Mucosa of descending colon (tissue), 3 donors: ENCODE data around the gene SLMAP. TPM values are rescaled to one million over a fixed set of nuclear protein-coding genes. Genes with fewer than 3 reads are reported as not detected.

Source experiments
- ATAC-seq: fragments of 200-7000 bp; cut with Tn5 transposase; one replicate; pipeline ENCODE4 v1.9.1; 2020; ENCODE audit warnings: mild to moderate bottlenecking, moderate library complexity
- DNase-seq, 3 donors: peaks; one replicate each; pipeline ENCODE4 v3.0.0-alpha.2; 2020
- H3K36me3 ChIP-seq: fragments of 200-600 bp; one replicate; pipeline ENCODE4 v1.8.0; 2021; ENCODE audit warnings: low read depth, mild to moderate bottlenecking
- H3K4me1 ChIP-seq: fragments of 200-600 bp; one replicate; pipeline ENCODE4 v1.8.0; 2021; ENCODE audit warnings: low read depth, mild to moderate bottlenecking
- H3K4me3 ChIP-seq: fragments of 200-600 bp; one replicate; pipeline ENCODE4 v1.8.0; 2021; ENCODE audit warnings: mild to moderate bottlenecking
- H3K9me3 ChIP-seq: fragments of 200-600 bp; one replicate; pipeline ENCODE4 v1.8.0; 2021; ENCODE audit warnings: mild to moderate bottlenecking
- CTCF ChIP-seq: fragments of 200-600 bp; IDR thresholded peaks from one replicate; pipeline ENCODE4 v1.8.0; 2022; ENCODE audit warnings: antibody characterized with exemption, mild to moderate bottlenecking
- intact Hi-C, 2 donors: fragments of 100-400 bp; cut with DNase I in 1 of 2; cut with micrococcal nuclease in 1 of 2; formaldehyde crosslinking; loops; one replicate each; pipeline versions ENCODE4 v1.11.0 to v1.11.1; 2022; cut with DNase I, micrococcal nuclease
- total RNA-seq, 3 donors: library from RNA; stranded (reverse); fragmentation: NEBNext Ultra II Directional in 2 of 3; extraction: Animal tissue kit (Norgen Biotek cat#: 25700) in 2 of 3; gene quantifications; one replicate each; pipeline versions ENCODE4 v1.2.1 to v1.2.4, GENCODE V29; 2021 to 2023
- donor health status: DM: no; HTN: no; CAD: no; lungs with moderate emphysema.
- donor health status: DM: no; HTN: no; CAD: no.
- donor health status: DM: no; HTN: yes; CAD: no.

SLMAP gene
- total RNA-seq, 3 donors from 2014 or later: 73.8 to 298 (median 83.8) TPM

DNA sequence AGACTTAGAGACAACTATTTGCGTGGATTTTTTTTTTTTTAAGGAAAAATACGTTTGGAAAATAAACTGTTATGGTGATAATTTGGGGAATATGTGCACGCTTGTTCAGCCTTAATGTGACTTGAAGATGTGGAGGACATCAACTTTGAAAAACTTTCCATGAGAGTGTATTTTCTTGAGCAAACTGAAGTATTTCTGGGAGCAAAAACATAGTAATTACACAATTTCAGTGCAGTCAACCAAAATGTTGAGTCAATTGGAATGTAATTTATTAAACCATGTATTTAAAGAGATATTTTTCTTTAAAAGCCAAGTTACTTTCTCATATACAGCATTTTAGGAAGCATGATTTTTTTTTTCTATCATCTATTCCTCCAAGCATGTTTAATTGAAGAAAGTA lies 171.8 kb downstream of the SLMAP start:
- DNase-seq (no peak), ATAC-seq (no peak)
- H3K36me3 ChIP-seq: no peaks in the 10 kb centered on the region
- no peaks in the 10 kb centered on the region for H3K9me3 ChIP-seq
- TF ChIP-seq CTCF: no peak
- H3K4me1 ChIP-seq: no peaks in the 10 kb centered on the region
- intact Hi-C loops: no loop called here
- H3K4me3 ChIP-seq: no peak overlapping the region

- DNase-seq: no peak
- Histone ChIP-seq H3K4me3 (no peak overlapping the region), H3K4me1 (no peaks in the 10 kb centered on the region), H3K9me3 (no peaks in the 10 kb centered on the region), H3K36me3 (no peaks in the 10 kb centered on the region)
- ATAC-seq: no peak
- intact Hi-C loops: no loop called here
- TF ChIP-seq CTCF: no peak
Observed at GRCh38 chr3:57928511-57928910, 172.4 kb downstream of the SLMAP start.

- no peak for TF ChIP-seq CTCF
- intact Hi-C loops: no loop called here
- no peak overlapping the region for H3K4me3 ChIP-seq
- no peaks in the 10 kb centered on the region for H3K9me3 ChIP-seq
- ATAC-seq (no peak), DNase-seq (no peak)
- H3K36me3 ChIP-seq: no peaks in the 10 kb centered on the region
- no peaks in the 10 kb centered on the region for H3K4me1 ChIP-seq
Observed at GRCh38 chr3:57929988-57930387, 173.9 kb downstream of the SLMAP start.

- peak; percentile 66 for ATAC-seq
- no peak for TF ChIP-seq CTCF
- Histone ChIP-seq H3K4me3 (no peak overlapping the region), H3K36me3 (no peaks in the 10 kb centered on the region), H3K9me3 (no peaks in the 10 kb centered on the region), H3K4me1 (no peaks in the 10 kb centered on the region)
- no peak for DNase-seq
- intact Hi-C loops: no loop called here
Observed at GRCh38 chr3:57933602-57934001, 177.5 kb downstream of the SLMAP start.

GRCh38 chr3:57934373-57934772 lies 178.3 kb downstream of the SLMAP start:
- intact Hi-C loops: no loop called here
- Histone ChIP-seq H3K36me3 (no peaks in the 10 kb centered on the region), H3K4me3 (no peak overlapping the region), H3K9me3 (no peaks in the 10 kb centered on the region), H3K4me1 (no peaks in the 10 kb centered on the region)
- ATAC-seq (no peak), DNase-seq (no peak)
- TF ChIP-seq CTCF: no peak

- intact Hi-C loops: no loop called here
- Histone ChIP-seq H3K36me3 (no peaks in the 10 kb centered on the region), H3K9me3 (no peaks in the 10 kb centered on the region), H3K4me3 (no peak overlapping the region), H3K4me1 (no peaks in the 10 kb centered on the region)
- no peak for TF ChIP-seq CTCF
- ATAC-seq (no peak), DNase-seq (no peak)
Observed at GRCh38 chr3:57935539-57935938, 179.4 kb downstream of the SLMAP start.
